Measurements from ENCODE around the gene DGKE. TPM values are rescaled to one million over a fixed set of nuclear protein-coding genes. Genes with fewer than 3 reads are reported as not detected.

DGKE gene
- total and polyA plus RNA-seq, 2 of the 13 experiments (the other 11 are each of a cell fraction or from before 2014, with no cell fraction given) = 3.2 to 5.3 TPM

DNA sequence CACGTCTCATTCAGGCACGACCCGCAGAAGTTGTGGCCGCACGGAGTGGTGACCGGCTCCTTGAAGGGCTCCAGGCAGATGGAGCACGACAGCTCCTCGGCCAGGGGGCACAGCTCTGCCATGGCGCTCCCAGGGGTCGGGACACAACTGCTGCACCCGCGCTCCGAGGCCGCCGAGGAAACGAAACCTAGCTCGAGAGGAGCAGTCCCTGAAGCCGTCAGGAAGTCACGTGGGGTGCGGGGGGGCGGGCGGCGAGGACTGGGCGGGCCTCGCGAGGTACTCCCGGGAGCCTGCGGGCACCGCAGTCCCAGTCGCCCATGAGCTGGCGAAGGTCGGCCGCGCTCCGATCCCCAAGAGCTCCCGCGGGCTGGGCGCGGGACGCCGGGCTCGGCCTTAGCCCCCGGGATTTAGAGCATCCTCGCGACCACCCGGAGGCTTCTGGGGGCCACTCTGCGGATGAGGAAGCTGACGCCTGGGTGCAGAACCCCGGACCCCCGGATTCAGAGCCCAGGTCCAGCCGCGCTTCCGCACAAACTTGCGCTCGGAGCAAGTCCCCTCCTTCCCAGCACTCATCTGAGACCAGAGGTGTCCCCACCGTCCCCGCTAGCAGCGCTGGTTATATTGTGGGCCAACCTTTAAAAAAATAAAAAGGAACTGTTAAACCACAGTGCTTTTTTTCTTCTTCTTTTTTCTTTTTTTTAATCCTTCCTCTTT is 80.1 kb downstream of the DGKE start, which contains the start of gene TRIM25 (continued):
- no peak for TF ChIP-seq TRIM22 (IDR thresholded peaks at IDR 0.05)
- TF ChIP-seq HNRNPLL (IDR thresholded peaks at IDR 0.05; ENCODE audit: low read depth, low read length, poor library complexity, severe bottlenecking) = peak; percentile 87
- TF ChIP-seq ZNF737 (CRISPR knock-in tag; IDR thresholded peaks at IDR 0.05; ENCODE audit: borderline replicate concordance) = 0 out of 2 replicates have a peak, but pooled peaks have one; percentile 64
- TF ChIP-seq MYC (CRISPR knock-in tag; IDR thresholded peaks at IDR 0.05; ENCODE audit: borderline replicate concordance) = peak; percentile 75
- no peak for TF ChIP-seq TBP (CRISPR knock-in tag; IDR thresholded peaks at IDR 0.05)
- peak; percentile 70 for TF ChIP-seq ZNF792 (CRISPR knock-in tag; IDR thresholded peaks at IDR 0.05)
- TF ChIP-seq JDP2 (CRISPR knock-in tag; IDR thresholded peaks at IDR 0.05; ENCODE audit: borderline replicate concordance) = no peak
- TF ChIP-seq HHEX (CRISPR knock-in tag; IDR thresholded peaks at IDR 0.05) = no peak
- TF ChIP-seq ZBTB38 (CRISPR knock-in tag; IDR thresholded peaks at IDR 0.05) = peak; percentile 59
- peak; percentile 84 for TF ChIP-seq POGK (CRISPR knock-in tag; conservative IDR thresholded peaks at IDR 0.05)
- TF ChIP-seq, protein P1, sequence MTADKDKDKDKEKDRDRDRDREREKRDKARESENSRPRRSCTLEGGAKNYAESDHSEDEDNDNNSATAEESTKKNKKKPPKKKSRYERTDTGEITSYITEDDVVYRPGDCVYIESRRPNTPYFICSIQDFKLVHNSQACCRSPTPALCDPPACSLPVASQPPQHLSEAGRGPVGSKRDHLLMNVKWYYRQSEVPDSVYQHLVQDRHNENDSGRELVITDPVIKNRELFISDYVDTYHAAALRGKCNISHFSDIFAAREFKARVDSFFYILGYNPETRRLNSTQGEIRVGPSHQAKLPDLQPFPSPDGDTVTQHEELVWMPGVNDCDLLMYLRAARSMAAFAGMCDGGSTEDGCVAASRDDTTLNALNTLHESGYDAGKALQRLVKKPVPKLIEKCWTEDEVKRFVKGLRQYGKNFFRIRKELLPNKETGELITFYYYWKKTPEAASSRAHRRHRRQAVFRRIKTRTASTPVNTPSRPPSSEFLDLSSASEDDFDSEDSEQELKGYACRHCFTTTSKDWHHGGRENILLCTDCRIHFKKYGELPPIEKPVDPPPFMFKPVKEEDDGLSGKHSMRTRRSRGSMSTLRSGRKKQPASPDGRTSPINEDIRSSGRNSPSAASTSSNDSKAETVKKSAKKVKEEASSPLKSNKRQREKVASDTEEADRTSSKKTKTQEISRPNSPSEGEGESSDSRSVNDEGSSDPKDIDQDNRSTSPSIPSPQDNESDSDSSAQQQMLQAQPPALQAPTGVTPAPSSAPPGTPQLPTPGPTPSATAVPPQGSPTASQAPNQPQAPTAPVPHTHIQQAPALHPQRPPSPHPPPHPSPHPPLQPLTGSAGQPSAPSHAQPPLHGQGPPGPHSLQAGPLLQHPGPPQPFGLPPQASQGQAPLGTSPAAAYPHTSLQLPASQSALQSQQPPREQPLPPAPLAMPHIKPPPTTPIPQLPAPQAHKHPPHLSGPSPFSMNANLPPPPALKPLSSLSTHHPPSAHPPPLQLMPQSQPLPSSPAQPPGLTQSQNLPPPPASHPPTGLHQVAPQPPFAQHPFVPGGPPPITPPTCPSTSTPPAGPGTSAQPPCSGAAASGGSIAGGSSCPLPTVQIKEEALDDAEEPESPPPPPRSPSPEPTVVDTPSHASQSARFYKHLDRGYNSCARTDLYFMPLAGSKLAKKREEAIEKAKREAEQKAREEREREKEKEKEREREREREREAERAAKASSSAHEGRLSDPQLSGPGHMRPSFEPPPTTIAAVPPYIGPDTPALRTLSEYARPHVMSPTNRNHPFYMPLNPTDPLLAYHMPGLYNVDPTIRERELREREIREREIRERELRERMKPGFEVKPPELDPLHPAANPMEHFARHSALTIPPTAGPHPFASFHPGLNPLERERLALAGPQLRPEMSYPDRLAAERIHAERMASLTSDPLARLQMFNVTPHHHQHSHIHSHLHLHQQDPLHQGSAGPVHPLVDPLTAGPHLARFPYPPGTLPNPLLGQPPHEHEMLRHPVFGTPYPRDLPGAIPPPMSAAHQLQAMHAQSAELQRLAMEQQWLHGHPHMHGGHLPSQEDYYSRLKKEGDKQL (CRISPR knock-in tag; IDR thresholded peaks at IDR 0.05; ENCODE audit: low read depth) = peak; percentile 13; the same call in 1 of the 2 replicates
- TF ChIP-seq TRIM24 (CRISPR knock-in tag; IDR thresholded peaks at IDR 0.05) = no peak
- TF ChIP-seq, protein P2, sequence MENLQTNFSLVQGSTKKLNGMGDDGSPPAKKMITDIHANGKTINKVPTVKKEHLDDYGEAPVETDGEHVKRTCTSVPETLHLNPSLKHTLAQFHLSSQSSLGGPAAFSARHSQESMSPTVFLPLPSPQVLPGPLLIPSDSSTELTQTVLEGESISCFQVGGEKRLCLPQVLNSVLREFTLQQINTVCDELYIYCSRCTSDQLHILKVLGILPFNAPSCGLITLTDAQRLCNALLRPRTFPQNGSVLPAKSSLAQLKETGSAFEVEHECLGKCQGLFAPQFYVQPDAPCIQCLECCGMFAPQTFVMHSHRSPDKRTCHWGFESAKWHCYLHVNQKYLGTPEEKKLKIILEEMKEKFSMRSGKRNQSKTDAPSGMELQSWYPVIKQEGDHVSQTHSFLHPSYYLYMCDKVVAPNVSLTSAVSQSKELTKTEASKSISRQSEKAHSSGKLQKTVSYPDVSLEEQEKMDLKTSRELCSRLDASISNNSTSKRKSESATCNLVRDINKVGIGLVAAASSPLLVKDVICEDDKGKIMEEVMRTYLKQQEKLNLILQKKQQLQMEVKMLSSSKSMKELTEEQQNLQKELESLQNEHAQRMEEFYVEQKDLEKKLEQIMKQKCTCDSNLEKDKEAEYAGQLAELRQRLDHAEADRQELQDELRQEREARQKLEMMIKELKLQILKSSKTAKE (CRISPR knock-in tag; IDR thresholded peaks at IDR 0.05; ENCODE audit: borderline replicate concordance) = peak; percentile 47; the same call in 1 of the 2 replicates
- TF ChIP-seq ZFYVE20 (CRISPR knock-in tag; IDR thresholded peaks at IDR 0.05; ENCODE audit: borderline replicate concordance, low read depth) = 0 out of 2 replicates have a peak, but pooled peaks have one; percentile 21
- peak; percentile 87 for TF ChIP-seq ZNF703 (CRISPR knock-in tag; IDR thresholded peaks at IDR 0.05; ENCODE audit: borderline replicate concordance)
- TF ChIP-seq ZNF546 (CRISPR knock-in tag; conservative IDR thresholded peaks at IDR 0.05) = peak; percentile 94
- no peak; the same call in 1 of the 2 replicates for TF ChIP-seq ZBTB7A (CRISPR knock-in tag; IDR thresholded peaks at IDR 0.05)
- 0 out of 2 replicates have a peak, but pooled peaks have one; percentile 27 for TF ChIP-seq SIX1 (CRISPR knock-in tag; IDR thresholded peaks at IDR 0.05; ENCODE audit: borderline replicate concordance)

Data from HepG2 (cell line).